ENCODE measurements around the gene TBC1D23. TPM values are rescaled to one million over a fixed set of nuclear protein-coding genes. Genes with fewer than 3 reads are reported as not detected.

Gene TBC1D23
- total RNA-seq, 1 experiment from 2014 or later = 37.9 TPM

DNA sequence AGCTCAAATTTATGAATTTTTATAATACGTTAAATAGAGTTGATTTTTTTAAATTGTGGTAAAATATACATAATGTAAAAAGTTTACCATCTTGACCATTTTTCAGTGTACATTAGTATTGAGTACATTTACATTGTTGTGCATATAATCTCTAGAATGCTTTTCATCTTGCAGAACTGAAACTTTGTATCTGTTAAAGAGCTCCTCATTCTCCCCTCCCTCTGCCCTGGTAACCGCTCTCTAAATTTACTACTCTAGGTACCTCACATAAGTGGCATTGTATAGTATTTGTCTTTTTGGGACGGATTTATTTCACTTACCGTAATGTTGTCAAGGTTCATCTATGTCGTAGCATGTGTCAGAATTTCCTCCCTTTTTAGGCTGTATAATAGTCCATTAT, 13.6 kb downstream of the TBC1D23 start:
- CTCF ChIA-PET = no interaction called here

GRCh38 chr3:100277255-100277800, 16.5 kb downstream of the TBC1D23 start:
- no peak for DNase-seq

More for the DNA sequence above, 13.6 kb downstream of the TBC1D23 start:
- Histone ChIP-seq H3F3A (ENCODE audit: low read length, unreplicated experiment) (no peaks in the 10 kb centered on the region), H3K36me3 (ENCODE audit: low read depth, low read length) (no peaks in the 10 kb centered on the region), H4K20me1 (ENCODE audit: low read length) (no peaks in the 10 kb centered on the region), H3K9me2 (replicated peaks; ENCODE audit: low read length) (no peaks in the 10 kb centered on the region), H3K4me3 (ENCODE audit: low read length) (no peak overlapping the region), H3K27ac (ENCODE audit: low read length) (no peak overlapping the region), H3K9me3 (ENCODE audit: low read length) (no peaks in the 10 kb centered on the region), H3K79me2 (ENCODE audit: low read length) (peaks cover 74% of the 10 kb centered on the region), H2AFZ (ENCODE audit: low read length) (no peak overlapping the region), H3K27me3 (ENCODE audit: low read length) (no peaks in the 10 kb centered on the region), H3K4me1 (ENCODE audit: insufficient read depth, low read length) (peaks cover 17% of the 10 kb centered on the region), H3K4me2 (ENCODE audit: low read length) (no peak overlapping the region), H3K9ac (ENCODE audit: low read length) (no peak overlapping the region)
- intact Hi-C loops (cut with micrococcal nuclease) = no loop called here
- ATAC-seq = no peak
- no TSS peak for BruUV-seq (replicated peaks)
- no peak for DNase-seq
- TF ChIP-seq EZH2 (IDR thresholded peaks at IDR 0.05; ENCODE audit: low read length, unreplicated experiment) = no peak
- no peak for TF ChIP-seq EZH2phosphoT487 (IDR thresholded peaks at IDR 0.05; ENCODE audit: borderline replicate concordance, low read length)
- TF ChIP-seq, protein P1, sequence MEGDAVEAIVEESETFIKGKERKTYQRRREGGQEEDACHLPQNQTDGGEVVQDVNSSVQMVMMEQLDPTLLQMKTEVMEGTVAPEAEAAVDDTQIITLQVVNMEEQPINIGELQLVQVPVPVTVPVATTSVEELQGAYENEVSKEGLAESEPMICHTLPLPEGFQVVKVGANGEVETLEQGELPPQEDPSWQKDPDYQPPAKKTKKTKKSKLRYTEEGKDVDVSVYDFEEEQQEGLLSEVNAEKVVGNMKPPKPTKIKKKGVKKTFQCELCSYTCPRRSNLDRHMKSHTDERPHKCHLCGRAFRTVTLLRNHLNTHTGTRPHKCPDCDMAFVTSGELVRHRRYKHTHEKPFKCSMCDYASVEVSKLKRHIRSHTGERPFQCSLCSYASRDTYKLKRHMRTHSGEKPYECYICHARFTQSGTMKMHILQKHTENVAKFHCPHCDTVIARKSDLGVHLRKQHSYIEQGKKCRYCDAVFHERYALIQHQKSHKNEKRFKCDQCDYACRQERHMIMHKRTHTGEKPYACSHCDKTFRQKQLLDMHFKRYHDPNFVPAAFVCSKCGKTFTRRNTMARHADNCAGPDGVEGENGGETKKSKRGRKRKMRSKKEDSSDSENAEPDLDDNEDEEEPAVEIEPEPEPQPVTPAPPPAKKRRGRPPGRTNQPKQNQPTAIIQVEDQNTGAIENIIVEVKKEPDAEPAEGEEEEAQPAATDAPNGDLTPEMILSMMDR (conservative IDR thresholded peaks at IDR 0.05; ENCODE audit: low read depth, low read length) = no peak
- POLR2A ChIA-PET (ENCODE audit: unreplicated experiment) = no interaction called here

DNA sequence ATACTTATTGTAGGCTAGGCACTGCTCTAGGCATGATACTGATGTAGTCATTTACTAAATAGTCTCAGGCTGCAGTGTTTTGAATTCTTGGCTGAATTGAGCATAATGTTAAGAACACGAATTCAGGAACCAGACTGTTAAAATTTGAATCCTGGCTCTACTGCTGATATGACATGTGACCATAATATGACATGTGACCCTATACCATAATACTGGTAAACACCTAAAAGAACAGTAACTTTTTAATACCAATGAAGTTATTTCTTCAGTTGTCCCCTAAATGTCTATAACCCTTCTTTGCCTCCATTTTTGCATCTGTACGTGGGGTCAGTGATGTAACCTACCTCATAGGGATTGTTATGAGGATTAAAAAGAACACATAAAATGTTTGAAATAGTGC, 18.1 kb downstream of the TBC1D23 start:
- H3K9me2 ChIP-seq (replicated peaks; ENCODE audit: low read length) = no peaks in the 10 kb centered on the region
- TF ChIP-seq EZH2 (IDR thresholded peaks at IDR 0.05; ENCODE audit: low read length, unreplicated experiment) = no peak
- TF ChIP-seq EZH2phosphoT487 (IDR thresholded peaks at IDR 0.05; ENCODE audit: borderline replicate concordance, low read length) = no peak
- TF ChIP-seq, protein P1 (conservative IDR thresholded peaks at IDR 0.05; ENCODE audit: low read depth, low read length) = no peak
- peaks cover 48% of the 10 kb centered on the region for H3K79me2 ChIP-seq (ENCODE audit: low read length)
- H3K36me3 ChIP-seq (ENCODE audit: low read depth, low read length) = peaks cover 9% of the 10 kb centered on the region
- POLR2A ChIA-PET (ENCODE audit: unreplicated experiment) = no interaction called here
- no peak for ATAC-seq
- H3K4me1 ChIP-seq (ENCODE audit: insufficient read depth, low read length) = no peaks in the 10 kb centered on the region
- intact Hi-C loops (cut with micrococcal nuclease) = no loop called here
- no TSS peak for BruUV-seq (replicated peaks)
- no peaks in the 10 kb centered on the region for H3F3A ChIP-seq (ENCODE audit: low read length, unreplicated experiment)
- no peaks in the 10 kb centered on the region for H3K27me3 ChIP-seq (ENCODE audit: low read length)
- H4K20me1 ChIP-seq (ENCODE audit: low read length) = no peaks in the 10 kb centered on the region
- CTCF ChIA-PET = no interaction called here
- H3K9ac ChIP-seq (ENCODE audit: low read length) = no peak overlapping the region
- H3K27ac ChIP-seq (ENCODE audit: low read length) = no peak overlapping the region
- no peak for DNase-seq
- no peak overlapping the region for H3K4me3 ChIP-seq (ENCODE audit: low read length)
- H3K4me2 ChIP-seq (ENCODE audit: low read length) = no peak overlapping the region
- no peak overlapping the region for H2AFZ ChIP-seq (ENCODE audit: low read length)
- H3K9me3 ChIP-seq (ENCODE audit: low read length) = no peaks in the 10 kb centered on the region

More at GRCh38 chr3:100277255-100277800, 16.5 kb downstream of the TBC1D23 start:
- Histone ChIP-seq H2AFZ (ENCODE audit: low read length) (no peak overlapping the region), H3K27me3 (ENCODE audit: low read length) (no peaks in the 10 kb centered on the region), H3K9me3 (ENCODE audit: low read length) (no peaks in the 10 kb centered on the region), H3K4me1 (ENCODE audit: insufficient read depth, low read length) (no peaks in the 10 kb centered on the region), H3K27ac (ENCODE audit: low read length) (no peak overlapping the region), H3F3A (ENCODE audit: low read length, unreplicated experiment) (no peaks in the 10 kb centered on the region), H3K9me2 (replicated peaks; ENCODE audit: low read length) (no peaks in the 10 kb centered on the region), H3K36me3 (ENCODE audit: low read depth, low read length) (peaks cover 9% of the 10 kb centered on the region), H3K79me2 (ENCODE audit: low read length) (peaks cover 48% of the 10 kb centered on the region), H4K20me1 (ENCODE audit: low read length) (no peaks in the 10 kb centered on the region), H3K9ac (ENCODE audit: low read length) (no peak overlapping the region), H3K4me3 (ENCODE audit: low read length) (no peak overlapping the region), H3K4me2 (ENCODE audit: low read length) (no peak overlapping the region)
- no peak for TF ChIP-seq EZH2 (IDR thresholded peaks at IDR 0.05; ENCODE audit: low read length, unreplicated experiment)
- TF ChIP-seq, protein P1 (conservative IDR thresholded peaks at IDR 0.05; ENCODE audit: low read depth, low read length) = no peak
- TF ChIP-seq EZH2phosphoT487 (IDR thresholded peaks at IDR 0.05; ENCODE audit: borderline replicate concordance, low read length) = no peak
- ATAC-seq = no peak
- no TSS peak for BruUV-seq (replicated peaks)
- intact Hi-C loops (cut with micrococcal nuclease) = no loop called here
- ChIA-PET CTCF (no interaction called here), POLR2A (ENCODE audit: unreplicated experiment) (no interaction called here)
